ENCODE results near the gene TMEM269. TPM values are rescaled to one million over a fixed set of nuclear protein-coding genes. Genes with fewer than 3 reads are reported as not detected.
"Not testable (repeated sequence)": the region's sequence is repeated elsewhere in the genome, so short reads cannot be mapped to it uniquely, and the experiment has no call there.

The TMEM269 gene
- total RNA-seq, 1 donor from 2014 or later: not detected

- ATAC-seq (ENCODE audit: poor library complexity); intact Hi-C loops (cut with DNase I): not testable (repeated sequence)
These were observed 30.0 kb downstream of the TMEM269 start for GRCh38 chr1:42814815-42815214.

GRCh38 chr1:42815941-42816584, 31.3 kb downstream of the TMEM269 start:
- ATAC-seq (ENCODE audit: poor library complexity) (no peak), DNase-seq (no peak)
- intact Hi-C loops (cut with DNase I): no loop called here

More at GRCh38 chr1:42814815-42815214, 30.0 kb downstream of the TMEM269 start:
- DNase-seq: not testable (repeated sequence)

DNA sequence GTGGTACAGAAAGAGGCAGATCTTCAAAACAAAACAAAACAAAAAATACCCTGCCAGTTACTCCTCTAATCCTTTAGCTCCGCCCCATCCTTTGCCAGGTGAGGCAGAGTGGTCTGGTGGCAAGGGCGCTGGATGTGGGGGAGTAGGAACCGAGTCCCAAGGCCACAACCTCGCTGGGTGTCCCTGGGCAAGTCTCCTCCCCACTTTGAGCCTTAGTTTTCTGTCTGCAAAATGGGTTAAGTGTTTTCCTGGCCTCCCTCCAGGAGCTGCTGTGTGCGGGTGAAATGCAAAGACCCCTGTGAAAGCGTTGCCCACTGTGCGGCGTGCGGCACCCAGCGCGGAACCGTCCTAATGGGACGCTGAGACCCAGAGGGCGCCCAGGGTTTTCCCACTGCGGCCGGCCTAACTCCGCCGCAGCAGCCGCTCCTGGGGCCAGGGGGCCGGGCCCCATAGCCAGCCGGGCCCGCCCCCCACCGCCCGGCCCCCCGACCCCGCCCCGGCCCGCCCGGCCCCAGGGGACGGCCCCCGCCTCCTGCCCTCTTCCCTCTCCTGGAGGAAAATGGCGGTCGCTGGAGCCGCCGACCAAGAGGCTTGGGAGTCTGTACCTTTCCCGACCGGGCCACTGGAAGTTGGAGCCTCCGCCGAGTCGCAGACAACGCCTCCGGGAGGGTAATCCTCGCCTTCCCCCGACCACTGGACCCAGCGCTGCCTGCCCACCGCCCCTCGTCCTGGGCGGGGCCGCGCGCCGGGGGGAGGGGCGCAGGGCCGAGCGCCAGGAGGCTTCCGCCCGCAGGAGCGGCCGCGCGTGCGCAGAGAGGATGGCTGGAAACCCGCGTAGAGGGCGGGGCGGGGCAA, 32.0 kb downstream of the TMEM269 start, which contains the start of the genes ERMAP and SVBP:
ERMAP (plus strand) TSS at position 538 of the 855 bp plus-strand sequence. CDS start 13,327 bp downstream, outside the sequence.
SVBP (minus strand) TSS at position 813 of the 855 bp plus-strand sequence. CDS start 853 bp downstream, outside the sequence.
- peak; percentile 96 for DNase-seq
- peak; percentile 99 for ATAC-seq (ENCODE audit: poor library complexity)
- intact Hi-C loops (cut with DNase I): no loop called here

GRCh38 chr1:42817440-42817767, 32.6 kb downstream of the TMEM269 start:
- no peak for DNase-seq
- intact Hi-C loops (cut with DNase I): no loop called here
- no peak for ATAC-seq (ENCODE audit: poor library complexity)

GRCh38 chr1:42817976-42818375, 33.2 kb downstream of the TMEM269 start:
- ATAC-seq (ENCODE audit: poor library complexity) (no peak), DNase-seq (no peak)
- intact Hi-C loops (cut with DNase I): no loop called here

GRCh38 chr1:42820813-42821212, 36.0 kb downstream of the TMEM269 start:
- intact Hi-C loops (cut with DNase I): no loop called here
- no peak for DNase-seq
- ATAC-seq (ENCODE audit: poor library complexity): no peak

- intact Hi-C loops (cut with DNase I): no loop called here
- no peak for DNase-seq
- no peak for ATAC-seq (ENCODE audit: poor library complexity)
These were observed 36.9 kb downstream of the TMEM269 start for GRCh38 chr1:42821690-42822089.

- no peak for DNase-seq
- intact Hi-C loops (cut with DNase I): no loop called here
- no peak for ATAC-seq (ENCODE audit: poor library complexity)
These were observed 38.1 kb downstream of the TMEM269 start for GRCh38 chr1:42822800-42823392.

DNA sequence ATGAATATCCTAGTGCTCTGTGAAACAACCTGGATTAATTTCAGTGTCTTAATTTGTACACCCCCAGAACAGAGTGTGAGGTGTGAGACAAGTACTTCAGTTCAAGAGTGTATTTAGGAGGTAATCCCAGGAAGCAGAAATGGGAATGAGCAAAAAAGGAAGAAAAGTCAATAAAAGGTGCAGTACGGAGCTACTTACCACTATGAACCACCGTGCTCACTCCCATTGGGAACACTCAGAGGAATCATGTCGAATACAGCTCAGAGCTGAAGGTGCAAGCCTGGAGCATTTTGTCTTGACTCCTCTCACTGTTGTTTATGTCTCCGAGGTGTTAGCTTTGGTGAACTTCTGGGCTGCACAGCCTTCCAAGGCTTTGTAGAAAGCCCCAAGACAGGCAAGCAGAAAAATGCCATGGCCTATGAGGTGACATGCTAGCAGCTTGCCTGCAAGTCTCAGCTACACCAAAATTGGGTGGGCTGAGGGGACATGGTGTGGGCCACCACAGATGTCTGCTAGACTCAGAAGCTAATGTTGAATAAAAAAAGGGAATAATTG, 39.8 kb downstream of the TMEM269 start:
- no peak for ATAC-seq (ENCODE audit: poor library complexity)
- no peak for DNase-seq
- intact Hi-C loops (cut with DNase I): no loop called here

- no peak for DNase-seq
- intact Hi-C loops (cut with DNase I): no loop called here
- no peak for ATAC-seq (ENCODE audit: poor library complexity)
These were observed 40.5 kb downstream of the TMEM269 start for GRCh38 chr1:42825036-42825851.

GRCh38 chr1:42830631-42831030, 45.8 kb downstream of the TMEM269 start:
- DNase-seq (no peak), ATAC-seq (ENCODE audit: poor library complexity) (no peak)
- intact Hi-C loops (cut with DNase I): no loop called here

DNA sequence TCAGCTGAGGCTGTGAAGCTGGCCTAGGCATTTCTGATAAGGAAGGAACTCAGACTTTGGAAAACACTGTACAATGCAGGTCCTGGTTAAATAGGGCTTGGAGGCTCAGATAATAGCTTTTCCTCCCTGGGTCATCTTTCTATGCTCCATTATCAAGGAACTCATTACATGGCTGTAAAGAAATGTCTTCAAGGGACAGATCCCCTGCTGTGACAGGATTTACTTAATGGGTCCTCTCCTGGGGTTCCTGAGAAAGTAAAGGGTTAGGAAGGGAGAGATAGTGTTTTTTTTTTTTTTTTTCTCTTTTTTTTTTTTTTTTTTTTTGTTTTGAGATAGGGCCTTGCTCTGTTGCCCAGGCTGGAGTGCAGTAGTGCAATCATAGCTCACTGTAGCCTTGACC, 46.5 kb downstream of the TMEM269 start:
- DNase-seq (no peak), ATAC-seq (ENCODE audit: poor library complexity) (no peak)
- intact Hi-C loops (cut with DNase I): no loop called here

DNA sequence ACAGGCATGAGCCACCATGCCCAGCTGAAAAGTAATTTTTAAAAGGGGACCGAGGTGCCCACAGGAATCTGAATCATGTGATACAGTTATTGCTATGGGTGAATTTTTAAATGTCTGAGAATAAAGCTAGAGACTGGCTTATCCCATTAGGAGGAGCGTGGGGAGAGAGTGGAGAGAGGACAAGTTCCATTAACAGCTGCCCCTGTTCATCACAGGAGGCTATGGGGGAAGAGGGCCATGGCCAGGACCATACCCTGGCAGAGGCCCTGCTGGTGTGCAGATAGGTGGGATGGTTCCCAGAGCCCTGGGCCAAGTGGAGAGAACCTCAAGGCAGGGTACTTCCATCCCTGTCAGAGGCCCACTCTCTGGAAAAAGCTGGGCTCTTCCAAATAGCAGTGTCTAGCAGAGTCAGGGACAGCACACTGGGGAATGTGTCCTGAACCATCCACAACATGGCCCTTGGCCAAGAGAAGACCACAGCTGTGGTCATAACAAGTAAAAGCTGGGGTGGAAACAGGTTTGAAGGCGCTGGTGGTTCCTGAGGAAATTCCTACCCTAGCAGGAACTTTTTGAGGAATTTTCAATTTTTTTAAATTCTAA, 48.0 kb downstream of the TMEM269 start:
- intact Hi-C loops (cut with DNase I): no loop called here
- ATAC-seq (ENCODE audit: poor library complexity): no peak
- no peak for DNase-seq

GRCh38 chr1:42833981-42834380, 49.2 kb downstream of the TMEM269 start:
- intact Hi-C loops (cut with DNase I): no loop called here
- no peak for ATAC-seq (ENCODE audit: poor library complexity)
- DNase-seq: no peak

GRCh38 chr1:42834803-42835202, 50.0 kb downstream of the TMEM269 start:
- intact Hi-C loops (cut with DNase I): no loop called here
- DNase-seq: no peak
- ATAC-seq (ENCODE audit: poor library complexity): no peak

DNA sequence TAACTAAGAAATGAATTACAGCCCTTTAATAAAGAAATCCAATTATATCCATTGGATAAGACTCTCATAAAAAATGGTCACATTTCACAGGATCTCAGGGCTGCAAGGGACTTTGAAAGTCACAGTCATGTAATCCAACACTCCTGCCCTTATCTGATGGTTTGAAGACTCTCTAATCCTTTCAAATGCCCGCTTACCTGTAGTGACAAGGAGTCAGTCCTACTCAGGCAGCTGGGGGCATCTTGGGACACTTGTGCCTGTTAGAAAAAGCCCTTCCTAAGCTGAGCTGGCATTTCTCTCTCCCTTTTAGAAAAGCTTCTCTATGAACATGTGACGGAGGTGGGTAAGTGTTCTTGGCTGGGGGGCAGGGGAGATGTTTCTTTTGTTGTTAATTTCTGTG, 50.6 kb downstream of the TMEM269 start:
- DNase-seq: no peak
- ATAC-seq (ENCODE audit: poor library complexity): no peak
- intact Hi-C loops (cut with DNase I): no loop called here

GRCh38 chr1:42837709-42838108, 52.9 kb downstream of the TMEM269 start:
- no peak for ATAC-seq (ENCODE audit: poor library complexity)
- no peak for DNase-seq
- intact Hi-C loops (cut with DNase I): no loop called here

GRCh38 chr1:42838482-42839190, 53.8 kb downstream of the TMEM269 start:
- peak; percentile 43 for ATAC-seq (ENCODE audit: poor library complexity)
- intact Hi-C loops (cut with DNase I): no loop called here
- DNase-seq: no peak
